ENCODE data around the gene DCST1. TPM values are rescaled to one million over a fixed set of nuclear protein-coding genes. Genes with fewer than 3 reads are reported as not detected.

DCST1 gene
- polyA plus RNA-seq, 1 donor, result not detected

DNA sequence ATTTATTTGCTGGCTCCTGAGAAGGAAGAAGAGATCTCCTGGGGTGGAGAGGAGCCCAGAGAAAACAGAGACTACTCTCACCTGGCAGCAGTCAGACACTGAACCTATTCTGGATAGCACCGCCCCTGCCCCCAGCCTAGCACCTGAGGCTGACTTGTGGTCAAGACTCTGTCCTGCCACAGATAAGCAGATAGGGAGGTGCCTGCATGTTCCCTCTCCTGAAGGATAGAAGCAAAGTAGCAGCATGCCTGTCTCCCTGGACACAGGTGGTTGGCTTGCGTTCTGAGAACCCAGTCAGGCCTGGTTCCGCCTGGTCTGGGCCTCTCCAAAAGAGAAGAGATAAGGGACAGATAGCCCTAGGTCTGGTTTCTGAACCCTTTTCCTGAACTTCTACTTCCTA lies 43.7 kb downstream of the DCST1 start:
- no peak for DNase-seq

DNA sequence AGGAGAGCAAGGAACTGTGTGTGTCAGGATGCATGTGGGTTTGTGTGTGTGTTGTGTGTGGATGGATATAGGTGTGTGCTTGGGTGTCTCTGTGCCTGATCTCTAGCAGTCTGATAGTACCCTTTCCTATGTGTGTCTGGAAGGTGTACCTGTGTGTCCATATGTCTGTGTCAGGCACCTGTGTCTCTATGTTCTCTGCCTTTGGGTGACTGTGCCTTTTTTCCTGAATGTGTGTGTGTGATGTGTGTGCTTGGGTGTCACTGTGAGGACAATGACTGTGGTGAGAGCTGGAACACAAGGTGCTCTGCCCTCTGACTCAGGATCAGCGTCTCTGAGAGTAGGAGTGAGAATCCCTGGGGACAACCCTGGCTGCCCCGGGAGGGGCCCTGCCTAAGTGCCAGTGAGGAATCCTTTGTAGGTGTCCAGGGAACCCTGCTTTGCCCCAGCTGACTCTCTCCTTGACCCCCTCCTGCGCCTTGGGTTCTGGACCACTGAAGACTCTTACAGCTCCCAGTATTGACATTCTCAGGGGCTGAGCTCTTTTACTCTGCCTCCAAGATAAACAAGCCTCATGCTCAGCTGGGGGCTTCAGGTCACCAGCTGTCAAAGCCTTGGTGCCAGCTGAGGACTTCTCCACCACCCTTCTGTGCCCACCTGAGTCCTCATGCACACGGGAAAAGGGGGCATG lies 44.3 kb downstream of the DCST1 start:
- DNase-seq, result no peak

DNA sequence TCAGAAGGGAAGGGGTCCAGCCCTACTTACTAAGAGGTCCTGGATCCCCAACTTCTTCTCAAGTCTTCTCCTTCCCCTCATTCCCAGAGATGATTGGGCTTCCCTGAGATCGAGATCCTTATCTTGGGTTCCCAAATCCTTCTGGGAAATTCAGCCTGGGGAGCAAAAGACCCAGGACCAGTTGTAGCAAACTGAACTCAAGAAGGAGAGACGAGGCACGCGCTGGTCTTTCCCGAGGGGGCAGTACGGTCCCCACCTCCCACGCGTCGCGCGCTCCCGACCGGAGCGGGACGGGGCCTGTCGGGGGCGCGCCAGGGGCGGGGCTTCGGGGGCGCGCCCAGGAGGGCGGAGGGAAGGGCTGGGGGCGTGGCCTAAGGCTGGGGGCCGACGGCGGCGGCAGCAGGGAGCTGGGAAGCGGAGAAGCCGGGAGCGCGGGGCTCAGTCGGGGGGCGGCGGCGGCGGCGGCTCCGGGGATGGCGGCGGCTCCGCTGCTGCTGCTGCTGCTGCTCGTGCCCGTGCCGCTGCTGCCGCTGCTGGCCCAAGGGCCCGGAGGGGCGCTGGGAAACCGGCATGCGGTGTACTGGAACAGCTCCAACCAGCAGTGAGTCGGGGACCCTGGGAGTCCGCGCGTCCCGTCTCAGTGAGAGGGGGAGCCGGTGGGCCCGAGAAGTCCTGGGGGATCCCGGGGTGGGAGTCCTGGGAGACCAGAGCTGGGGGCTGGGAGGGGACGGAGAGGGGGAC lies 45.0 kb downstream of the DCST1 start, which contains the start of gene EFNA3:
EFNA3 (plus strand) TSS at position 369 of the 741 bp plus-strand sequence; CDS start at position 474, 105 bp downstream.
- DNase-seq, result no peak

DNA sequence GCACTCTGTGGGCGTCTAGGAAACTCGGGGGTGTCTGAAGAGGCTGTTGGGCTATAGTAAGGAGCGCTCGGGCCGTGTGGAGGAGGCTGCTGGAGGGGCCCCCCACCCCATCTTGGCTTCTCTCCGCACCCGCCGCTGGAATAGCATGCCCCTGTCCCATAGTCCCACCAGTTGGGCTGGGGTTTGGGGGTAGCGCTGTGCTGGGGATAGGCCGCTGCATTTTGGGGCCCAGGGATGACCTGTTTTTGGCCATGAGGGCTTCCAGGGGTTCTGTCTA lies 45.5 kb downstream of the DCST1 start:
- DNase-seq, result no peak

DNA sequence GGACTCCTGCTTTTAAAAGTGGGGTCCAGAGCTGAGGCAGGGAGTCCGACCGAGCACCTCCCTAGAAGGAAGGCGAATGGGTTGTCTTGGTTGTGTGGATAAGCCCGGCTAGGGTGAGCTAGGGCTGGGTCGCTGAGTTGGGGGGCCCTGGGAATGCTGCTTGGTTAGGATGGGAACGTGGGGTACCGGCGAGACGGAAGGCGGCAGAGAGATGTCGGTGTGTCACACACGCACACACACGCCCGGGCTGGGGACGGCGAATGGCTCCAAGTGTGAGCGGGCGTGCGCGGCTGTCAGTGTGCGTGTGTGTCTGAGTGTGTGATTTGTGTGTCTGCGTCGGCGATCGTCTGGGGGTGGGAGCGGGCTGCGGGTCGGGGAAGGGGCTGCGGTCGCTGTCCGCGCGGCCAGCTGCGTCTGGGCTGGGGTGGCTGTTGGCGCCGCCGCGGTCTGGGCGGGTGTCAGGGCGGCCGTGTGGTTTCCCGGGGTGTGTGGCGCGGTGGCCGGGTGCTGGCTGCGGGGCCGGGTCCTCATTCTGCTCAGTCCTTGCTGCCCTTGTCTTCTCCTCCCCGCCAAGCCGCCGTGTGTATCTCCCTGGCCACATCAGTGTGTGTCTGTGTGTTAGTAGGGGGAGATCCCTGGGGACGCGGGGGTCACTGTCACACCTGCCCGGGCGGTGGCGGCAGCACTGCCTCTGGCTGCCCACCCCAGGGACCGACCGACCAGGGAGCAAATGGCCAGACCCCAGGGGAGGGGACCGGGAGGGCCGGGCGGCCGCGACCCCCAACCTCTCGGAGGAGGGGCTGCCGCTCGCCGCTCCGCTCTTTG lies 46.1 kb downstream of the DCST1 start:
- DNase-seq, result no peak

DNA sequence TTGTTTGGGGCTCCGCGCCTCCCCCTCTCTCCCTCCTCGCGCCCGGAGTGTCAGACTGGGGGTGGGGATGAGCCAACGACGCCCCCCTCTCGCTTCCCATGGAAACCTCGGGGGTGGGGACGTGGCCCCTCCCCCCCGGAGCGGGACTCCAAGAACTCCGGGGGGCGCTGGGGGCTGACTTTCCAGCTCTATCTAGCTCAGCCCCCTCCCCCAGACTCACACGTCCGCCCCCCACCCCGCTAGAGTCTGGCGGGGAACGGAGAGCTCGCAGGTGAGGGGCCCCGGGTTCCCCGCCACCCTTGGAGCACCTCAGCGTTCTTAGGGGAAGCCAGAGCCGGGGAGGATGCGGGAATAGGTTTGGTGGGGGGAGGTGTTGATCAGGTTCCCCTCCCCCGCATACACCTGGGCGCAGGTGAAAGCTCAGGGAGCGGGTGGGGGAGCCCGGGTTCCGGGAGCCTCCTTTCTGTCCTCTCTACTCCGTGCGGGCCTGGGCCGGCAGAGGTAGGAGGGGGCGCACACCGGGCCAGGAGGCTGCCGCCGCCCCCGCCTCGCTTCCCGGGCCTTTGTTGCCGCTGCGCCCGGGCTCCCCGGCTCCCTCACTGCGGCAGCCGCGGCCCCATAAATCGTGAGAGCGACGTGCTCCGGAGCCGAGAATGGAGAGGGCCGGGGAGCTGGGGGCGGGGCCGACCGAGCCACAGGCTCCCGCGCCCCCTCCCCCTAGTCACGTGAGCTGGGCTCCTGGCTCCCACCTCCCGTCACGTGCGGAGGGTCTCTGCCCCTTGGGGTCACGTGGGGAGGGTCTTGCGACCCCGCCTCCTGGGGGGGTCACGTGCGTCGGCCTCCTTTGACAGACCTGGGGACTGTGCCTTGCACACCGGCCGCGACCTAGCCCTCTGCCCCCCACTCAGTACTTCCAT lies 46.9 kb downstream of the DCST1 start:
- DNase-seq, result no peak

DNA sequence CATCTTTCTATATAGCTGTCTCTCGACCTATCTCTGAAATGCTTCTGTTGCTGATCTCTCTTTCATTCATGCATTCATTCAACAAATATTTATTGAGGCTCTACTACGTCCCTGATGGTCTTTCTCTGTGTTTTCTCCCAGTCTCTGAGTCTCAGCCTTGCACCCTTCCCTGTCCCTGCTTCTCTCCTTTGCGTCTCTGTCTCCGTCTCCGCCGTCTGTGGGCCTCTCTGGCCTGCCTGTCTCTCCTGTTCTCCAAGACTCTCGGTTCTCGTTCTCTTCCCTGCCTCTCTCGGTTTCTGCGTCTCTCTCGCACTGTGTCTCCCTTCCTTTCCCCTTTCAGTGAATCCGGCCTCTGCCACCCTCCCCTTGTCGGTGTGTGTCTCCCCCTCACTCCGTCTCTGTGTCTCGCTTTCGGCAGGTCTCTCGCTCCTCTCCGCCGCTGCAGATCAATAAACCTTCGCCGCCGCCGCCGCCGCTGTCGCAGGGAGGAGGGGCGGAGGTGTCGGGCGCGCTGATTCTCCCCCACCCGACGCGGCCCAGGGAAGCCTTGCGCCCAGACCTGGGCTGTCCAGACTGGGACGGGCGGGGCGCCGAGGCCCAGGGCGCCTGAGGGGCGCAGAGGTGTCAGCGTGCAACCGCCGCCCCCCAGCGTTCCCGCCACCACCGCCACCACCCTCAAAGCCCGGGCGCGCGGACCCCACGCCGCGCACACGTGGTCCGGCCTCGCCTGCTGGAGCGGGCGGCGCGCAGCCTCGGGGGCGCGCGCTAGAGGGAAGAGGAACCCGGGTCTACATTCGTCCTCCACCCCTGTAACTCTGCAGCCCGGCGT lies 48.1 kb downstream of the DCST1 start:
- no peak for DNase-seq

DNA sequence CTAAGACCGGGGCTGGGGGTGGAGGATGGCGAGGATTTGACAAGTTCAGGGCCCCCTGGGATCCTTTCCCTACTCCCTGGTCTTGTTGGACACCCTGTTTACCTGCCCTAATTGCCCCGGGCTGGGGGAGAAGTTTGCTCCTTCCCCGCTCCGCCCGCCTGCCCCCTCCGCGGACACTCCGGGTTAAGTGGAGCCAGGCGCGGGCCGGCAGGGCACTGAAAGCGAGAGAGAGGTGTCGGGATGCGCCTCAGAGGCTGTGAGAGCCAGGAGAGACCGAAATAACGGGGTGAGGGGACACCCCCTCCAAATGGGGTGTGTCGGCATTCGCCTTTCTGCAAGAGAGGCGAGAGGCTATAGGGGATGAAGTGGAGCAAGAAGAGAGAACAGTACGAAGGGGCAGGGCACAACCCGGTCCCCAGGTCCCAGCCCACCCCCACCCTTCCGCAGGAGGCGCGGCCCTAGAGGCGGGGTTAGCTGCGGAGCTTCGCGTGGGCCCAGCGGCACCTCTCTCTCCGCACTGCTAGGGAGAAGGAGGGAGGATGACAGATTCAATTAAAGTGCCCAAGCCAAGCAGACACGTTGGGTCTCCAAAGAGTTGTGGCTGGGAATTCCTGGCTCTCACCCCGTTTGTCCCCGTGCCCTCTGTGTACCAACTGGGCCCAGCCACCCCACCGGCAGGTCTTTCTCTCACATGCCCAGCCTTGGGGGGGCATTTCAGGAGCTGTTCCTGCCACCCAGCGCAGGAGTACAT lies 48.9 kb downstream of the DCST1 start:
- no peak for DNase-seq

DNA sequence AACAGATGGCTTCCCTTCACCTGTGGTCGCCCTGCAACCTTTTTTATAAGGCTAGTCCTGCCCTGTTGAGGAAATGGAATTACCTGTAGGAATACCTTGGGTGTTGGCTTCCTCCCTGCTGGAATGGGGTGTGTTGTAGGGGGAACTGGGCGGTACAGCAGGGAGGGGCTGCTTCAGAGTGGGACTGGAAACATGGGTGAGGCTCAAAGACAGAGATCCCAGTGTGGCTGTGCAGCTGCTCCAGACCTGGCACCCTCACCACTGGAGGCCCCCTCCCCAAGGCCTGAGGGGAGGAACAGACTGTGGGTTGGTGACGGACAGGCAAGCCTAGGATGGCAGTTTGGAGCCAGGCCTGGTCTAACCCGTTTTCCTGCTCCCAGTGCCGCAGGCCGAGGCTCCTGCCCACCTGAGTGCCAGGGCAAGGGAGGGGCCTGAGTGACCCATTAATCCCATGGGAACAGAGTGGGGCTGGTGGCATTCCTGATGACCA lies 49.5 kb downstream of the DCST1 start:
- DNase-seq, result no peak

DNA sequence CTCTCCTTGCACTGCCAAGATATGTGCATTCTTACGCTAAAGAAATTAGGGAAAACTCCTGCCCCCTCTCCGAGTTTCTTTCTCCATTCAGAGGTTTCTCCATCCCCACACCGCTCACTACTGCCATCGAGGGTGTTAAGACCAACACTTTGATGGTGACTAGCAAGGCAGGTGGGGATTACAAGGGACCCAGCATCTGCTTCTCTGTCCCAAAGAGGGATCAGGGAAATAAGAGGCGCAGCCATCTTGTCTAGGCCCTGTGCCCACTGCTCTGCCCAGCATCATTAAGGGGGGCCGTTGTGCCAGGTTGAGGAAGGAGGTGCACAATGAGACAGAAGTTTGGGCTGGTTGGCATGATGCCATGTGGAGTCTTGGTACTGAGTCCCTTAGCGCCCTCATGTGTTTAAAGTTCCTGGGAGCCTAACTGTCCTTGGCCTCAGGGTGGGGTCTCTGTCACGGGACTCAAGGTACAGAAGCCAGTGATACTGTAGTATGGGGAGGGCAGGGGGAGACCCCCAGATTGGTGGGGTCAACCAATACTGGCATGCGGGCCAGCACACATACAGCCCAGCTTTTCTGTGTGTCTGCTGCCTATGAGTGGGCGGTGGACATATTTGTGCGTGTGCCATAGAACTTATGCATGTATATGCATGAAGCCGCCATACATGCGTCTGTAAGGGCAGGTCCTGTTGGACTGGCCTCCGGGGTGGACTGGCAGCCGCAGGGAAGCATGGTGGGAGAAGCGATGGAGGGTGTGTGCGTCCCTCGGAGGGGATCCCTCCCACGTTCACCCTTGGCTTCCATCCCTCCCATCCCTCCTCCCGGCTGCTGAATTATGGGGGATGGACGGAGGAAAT lies 50.5 kb downstream of the DCST1 start:
- no peak for DNase-seq

DNA sequence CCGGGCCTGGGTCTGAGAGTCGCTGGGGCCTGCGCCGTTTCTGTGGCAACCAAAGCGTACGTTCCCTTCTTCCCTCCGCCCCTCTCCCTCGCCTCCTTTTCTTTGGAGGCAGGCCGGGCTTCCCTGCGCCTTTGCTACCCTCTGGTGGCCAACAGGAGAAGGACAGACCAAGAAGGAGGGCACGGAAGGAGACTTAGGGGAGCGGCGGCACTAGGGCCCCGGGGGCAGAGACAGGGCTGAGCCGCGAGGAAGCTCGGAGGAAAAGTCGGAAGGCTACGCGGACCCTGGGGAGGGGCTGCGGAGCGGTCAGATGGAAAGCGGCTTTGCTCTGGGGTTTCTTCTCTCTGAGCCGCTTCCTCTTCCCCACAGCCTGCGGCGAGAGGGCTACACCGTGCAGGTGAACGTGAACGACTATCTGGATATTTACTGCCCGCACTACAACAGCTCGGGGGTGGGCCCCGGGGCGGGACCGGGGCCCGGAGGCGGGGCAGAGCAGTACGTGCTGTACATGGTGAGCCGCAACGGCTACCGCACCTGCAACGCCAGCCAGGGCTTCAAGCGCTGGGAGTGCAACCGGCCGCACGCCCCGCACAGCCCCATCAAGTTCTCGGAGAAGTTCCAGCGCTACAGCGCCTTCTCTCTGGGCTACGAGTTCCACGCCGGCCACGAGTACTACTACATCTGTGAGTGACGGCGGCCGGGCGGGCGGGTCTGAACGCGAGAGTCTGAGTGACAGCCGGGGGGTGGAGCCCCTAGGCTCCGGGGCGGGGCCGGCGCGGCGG lies 51.3 kb downstream of the DCST1 start:
- DNase-seq, result peak; percentile 95

DNA sequence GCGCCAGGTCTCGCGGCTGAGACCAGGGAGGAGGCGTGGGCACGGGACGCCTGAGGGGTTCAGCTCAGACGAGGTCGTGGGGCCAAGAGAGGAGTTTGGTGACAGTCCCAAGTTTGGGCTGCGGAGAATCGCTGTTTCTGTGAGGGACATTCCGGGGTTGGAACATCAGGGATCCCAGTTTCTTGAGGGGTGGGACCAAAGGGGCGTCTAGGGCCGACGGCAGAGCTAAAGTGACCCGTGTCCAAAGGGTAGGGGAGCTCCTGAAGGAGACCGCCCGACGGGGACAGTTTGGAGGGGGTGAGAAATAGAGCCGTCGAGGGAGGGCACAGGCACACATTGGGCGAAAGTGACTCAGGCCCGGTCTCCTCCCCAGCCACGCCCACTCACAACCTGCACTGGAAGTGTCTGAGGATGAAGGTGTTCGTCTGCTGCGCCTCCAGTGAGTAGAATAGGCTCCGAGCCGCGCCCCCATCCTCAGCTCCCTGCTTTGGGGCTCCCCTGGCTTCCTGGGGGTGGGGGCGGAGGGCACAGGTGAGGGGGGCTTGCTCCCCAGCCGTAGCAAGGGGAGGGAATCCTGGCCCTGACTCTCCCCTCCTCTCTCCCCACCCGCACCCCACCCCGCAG lies 52.0 kb downstream of the DCST1 start:
- DNase-seq, result no peak

DNA sequence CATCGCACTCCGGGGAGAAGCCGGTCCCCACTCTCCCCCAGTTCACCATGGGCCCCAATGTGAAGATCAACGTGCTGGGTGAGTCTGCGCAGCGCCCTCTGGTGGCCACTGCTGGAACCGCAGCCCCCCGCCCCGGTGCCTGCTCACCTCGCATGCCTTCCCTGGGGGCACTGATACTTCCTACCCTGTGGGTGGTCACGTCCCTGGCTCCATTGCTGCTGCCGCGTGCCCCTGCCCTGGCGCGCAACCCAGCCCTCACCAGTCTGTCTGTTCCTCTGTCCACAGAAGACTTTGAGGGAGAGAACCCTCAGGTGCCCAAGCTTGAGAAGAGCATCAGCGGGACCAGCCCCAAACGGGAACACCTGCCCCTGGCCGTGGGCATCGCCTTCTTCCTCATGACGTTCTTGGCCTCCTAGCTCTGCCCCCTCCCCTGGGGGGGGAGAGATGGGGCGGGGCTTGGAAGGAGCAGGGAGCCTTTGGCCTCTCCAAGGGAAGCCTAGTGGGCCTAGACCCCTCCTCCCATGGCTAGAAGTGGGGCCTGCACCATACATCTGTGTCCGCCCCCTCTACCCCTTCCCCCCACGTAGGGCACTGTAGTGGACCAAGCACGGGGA lies 52.6 kb downstream of the DCST1 start:
- DNase-seq, result no peak

DNA sequence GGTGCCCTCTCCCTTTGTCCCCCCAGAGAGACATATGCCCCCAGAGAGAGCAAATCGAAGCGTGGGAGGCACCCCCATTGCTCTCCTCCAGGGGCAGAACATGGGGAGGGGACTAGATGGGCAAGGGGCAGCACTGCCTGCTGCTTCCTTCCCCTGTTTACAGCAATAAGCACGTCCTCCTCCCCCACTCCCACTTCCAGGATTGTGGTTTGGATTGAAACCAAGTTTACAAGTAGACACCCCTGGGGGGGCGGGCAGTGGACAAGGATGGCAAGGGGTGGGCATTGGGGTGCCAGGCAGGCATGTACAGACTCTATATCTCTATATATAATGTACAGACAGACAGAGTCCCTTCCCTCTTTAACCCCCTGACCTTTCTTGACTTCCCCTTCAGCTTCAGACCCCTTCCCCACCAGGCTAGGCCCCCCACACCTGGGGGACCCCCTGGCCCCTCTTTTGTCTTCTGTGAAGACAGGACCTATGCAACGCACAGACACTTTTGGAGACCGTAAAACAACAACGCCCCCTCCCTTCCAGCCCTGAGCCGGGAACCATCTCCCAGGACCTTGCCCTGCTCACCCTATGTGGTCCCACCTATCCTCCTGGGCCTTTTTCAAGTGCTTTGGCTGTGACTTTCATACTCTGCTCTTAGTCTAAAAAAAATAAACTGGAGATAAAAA lies 53.4 kb downstream of the DCST1 start:
- no peak for DNase-seq

DNA sequence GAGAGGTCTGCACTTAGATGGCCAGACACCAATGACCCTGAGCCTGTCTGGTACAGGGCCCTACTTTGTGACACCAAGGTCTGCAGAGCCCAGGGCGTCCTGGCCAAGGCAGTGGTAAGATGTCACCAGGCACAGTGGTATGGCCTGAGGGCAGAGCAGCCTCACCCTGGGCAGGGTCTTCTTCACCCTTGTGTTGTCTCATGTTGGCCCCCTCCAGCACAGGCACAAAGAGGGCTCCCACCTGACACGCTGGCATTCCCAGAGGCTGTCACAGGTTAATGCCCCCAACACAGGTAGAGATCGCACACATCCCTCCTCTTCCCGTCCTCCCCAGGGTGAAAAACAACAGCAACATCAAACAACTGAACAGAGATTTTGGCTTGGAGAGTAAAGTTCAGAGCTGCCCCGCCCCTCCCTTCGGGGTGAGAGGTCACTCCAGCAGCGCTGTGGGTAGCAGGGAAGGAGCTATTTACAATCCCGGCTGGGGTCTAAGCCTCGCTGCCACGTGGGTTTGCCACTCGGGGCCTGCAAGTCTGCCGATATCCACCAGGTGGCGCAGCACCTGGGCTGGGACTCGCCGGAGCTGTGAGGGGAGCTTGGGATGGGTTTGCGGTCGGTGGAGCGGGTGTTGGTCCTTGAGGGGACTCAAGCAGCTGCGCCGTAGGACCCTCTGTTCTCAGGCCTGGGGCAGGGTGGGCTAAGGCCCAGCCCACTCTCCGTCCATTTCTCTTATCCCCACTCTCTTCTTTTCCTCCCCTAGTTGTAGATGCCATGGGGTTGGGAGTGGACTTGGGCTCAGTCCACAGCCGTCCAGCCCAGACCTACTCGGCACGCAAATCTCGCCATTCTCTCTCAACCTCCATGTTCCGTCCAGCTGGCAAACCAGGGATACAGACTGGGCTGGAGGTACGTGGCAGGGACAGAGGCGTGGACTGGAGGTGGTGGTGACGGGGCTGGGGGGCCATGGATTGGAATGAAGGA lies 57.7 kb downstream of the DCST1 start:
- DNase-seq, result peak; percentile 79

DNA sequence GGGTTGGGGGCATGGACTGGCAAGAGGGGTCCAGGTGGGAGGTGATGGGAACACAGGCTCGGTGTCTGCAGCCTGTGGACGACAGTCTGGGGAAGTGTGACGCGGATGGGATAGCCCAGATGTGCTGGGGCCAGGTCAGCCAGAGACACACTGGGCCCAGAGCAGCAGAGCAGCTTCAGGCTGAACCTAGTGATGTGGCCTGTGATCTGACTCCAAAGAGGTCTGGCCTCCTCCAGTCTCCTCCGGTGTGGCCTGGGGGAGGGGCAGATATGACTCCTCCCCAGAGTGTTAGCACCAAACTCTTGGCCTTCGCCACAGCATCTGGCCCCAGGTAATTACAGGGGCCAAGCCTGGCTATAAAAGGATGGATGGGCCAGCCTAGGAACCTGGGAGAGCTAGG lies 58.5 kb downstream of the DCST1 start:
- DNase-seq, result no peak
